GM12892 (cell line): ENCODE data around the gene EDEM1.

Experiments used
- POLR2A ChIP-seq: IDR thresholded peaks from 2 replicates; pipeline ENCODE4 v1.6.1; 2011; ENCODE audit warnings: low read depth, low read length, control low read depth
- POLR2AphosphoS5 ChIP-seq: IDR thresholded peaks from 2 replicates; pipeline ENCODE4 v1.6.1; 2011; ENCODE audit warnings: low read depth, low read length, control low read depth
- TAF1 ChIP-seq: IDR thresholded peaks from 2 replicates; pipeline ENCODE4 v1.6.1; 2011; ENCODE audit warnings: low read depth, mild to moderate bottlenecking, control low read depth, low read length, borderline replicate concordance

- TF ChIP-seq POLR2AphosphoS5 (no peak), TAF1 (no peak), POLR2A (no peak)
Measured at GRCh38 chr3:5239602-5240001, 52.1 kb downstream of the EDEM1 start.
